Caki2 (cell line): Measurements from ENCODE around the gene LRP8. TPM values are rescaled to one million over a fixed set of nuclear protein-coding genes. Genes with fewer than 3 reads are reported as not detected.

Experiments used
- DNase-seq: peaks from one replicate; pipeline ENCODE4 v3.0.0-alpha.2; 2015; ENCODE audit warnings: low read depth
- in situ Hi-C: cut with HindIII; loops from 2 replicates; pipeline ENCODE4 v1.10.0; 2016; ENCODE audit warnings: low sequenced_read_pairs, low pct_unique_long_range_greater_than_20kb, mixed read lengths
- total RNA-seq: library from RNA; depleted of rRNA; stranded (reverse); fragments of >200 nt; shearing (Covaris generic); gene quantifications from 2 replicates; pipeline ENCODE4 v1.2.3, GENCODE V29; 2014; ENCODE audit warnings: low replicate concordance

The LRP8 gene
- total RNA-seq, 1 experiment from 2014 or later: 23.9 TPM

- DNase-seq: no peak
- in situ Hi-C loops: no loop called here
Measured at GRCh38 chr1:53362851-53363642, 35.2 kb upstream of the LRP8 start.

GRCh38 chr1:53362270-53362669 lies 34.4 kb upstream of the LRP8 start:
- in situ Hi-C loops: no loop called here
- DNase-seq: no peak

DNA sequence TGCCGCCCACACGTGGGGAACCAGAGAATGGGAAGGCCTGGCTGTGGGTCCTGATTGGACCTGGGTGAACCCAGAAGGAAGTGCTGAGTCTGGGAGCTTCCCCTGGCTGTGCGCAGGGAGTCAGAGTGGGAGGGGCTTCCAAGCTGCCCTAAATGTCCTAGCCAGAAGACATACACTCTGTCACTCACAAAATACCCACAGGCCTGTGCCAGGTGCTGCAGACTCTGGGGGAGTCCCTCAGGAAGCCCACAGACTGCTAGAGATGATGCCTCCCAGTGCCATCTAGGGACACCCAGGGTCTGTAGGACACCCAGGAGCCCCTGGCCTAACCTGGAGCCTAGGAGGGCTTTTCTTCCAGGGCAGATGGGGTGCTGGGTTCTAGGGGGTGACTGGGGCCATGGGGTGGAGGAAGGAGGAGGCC lies 33.7 kb upstream of the LRP8 start:
- DNase-seq: no peak
- in situ Hi-C loops: no loop called here

GRCh38 chr1:53359934-53360276 lies 32.0 kb upstream of the LRP8 start:
- no peak for DNase-seq
- in situ Hi-C loops: no loop called here

DNA sequence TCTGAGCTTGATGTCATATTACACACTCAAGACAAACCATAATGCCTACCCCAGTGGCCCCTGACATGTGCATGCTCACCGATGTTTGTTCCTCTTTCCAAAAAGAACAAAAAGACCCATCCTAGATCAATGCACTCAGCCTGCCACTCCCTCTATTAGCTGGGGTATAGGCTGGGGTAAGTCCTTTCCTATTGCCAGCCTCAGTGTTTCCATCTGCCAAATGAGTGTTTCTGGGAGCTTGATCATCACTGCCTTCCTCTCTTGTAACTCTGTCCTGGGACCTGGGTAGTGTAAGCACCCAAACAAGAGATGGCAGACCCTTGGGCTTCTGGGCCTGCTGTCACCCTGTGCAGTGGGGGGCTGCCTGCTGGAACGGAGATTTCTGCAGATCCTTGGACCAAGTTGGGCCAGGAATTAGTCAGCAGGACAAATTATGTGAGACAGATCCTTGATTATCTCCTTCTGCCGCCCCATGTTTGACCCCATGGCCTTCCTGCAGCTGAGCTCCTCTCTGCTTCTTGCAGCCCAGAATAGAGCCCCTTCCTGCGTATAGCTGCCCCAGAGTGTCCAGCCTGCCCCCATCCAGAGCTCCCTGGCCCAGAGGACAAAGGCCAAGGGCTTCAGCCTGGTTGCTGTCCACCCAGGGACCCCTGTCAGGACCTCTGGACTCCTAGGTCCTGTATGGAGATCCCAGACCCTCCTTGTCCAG lies 31.5 kb upstream of the LRP8 start:
- in situ Hi-C loops: no loop called here
- no peak for DNase-seq

DNA sequence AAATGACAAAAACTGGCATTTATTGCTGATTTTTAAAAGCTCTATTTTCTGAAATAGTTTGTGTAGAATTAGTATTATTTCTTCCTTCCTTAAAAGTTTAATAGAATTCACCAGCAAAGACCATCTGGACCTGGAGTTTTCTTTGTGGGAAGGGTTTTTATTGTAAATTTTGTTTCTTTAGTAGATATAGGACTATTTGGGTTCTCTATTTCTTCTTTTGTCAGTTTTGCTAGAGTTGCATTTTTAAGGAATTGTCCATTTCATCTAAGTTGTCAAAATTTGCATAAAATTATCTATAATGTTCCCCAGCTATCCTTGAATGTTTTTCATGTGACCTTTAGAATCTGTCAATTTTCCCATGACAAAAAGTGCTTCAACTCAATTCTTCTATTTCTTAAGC lies 28.8 kb upstream of the LRP8 start:
- DNase-seq: no peak
- in situ Hi-C loops: no loop called here

GRCh38 chr1:53354119-53354518 lies 26.2 kb upstream of the LRP8 start:
- in situ Hi-C loops: no loop called here
- no peak for DNase-seq

- in situ Hi-C loops: no loop called here
- no peak for DNase-seq
Measured at GRCh38 chr1:53352561-53352960, 24.7 kb upstream of the LRP8 start.

- in situ Hi-C loops: no loop called here
Measured at GRCh38 chr1:53350853-53351767, 23.2 kb upstream of the LRP8 start.

DNA sequence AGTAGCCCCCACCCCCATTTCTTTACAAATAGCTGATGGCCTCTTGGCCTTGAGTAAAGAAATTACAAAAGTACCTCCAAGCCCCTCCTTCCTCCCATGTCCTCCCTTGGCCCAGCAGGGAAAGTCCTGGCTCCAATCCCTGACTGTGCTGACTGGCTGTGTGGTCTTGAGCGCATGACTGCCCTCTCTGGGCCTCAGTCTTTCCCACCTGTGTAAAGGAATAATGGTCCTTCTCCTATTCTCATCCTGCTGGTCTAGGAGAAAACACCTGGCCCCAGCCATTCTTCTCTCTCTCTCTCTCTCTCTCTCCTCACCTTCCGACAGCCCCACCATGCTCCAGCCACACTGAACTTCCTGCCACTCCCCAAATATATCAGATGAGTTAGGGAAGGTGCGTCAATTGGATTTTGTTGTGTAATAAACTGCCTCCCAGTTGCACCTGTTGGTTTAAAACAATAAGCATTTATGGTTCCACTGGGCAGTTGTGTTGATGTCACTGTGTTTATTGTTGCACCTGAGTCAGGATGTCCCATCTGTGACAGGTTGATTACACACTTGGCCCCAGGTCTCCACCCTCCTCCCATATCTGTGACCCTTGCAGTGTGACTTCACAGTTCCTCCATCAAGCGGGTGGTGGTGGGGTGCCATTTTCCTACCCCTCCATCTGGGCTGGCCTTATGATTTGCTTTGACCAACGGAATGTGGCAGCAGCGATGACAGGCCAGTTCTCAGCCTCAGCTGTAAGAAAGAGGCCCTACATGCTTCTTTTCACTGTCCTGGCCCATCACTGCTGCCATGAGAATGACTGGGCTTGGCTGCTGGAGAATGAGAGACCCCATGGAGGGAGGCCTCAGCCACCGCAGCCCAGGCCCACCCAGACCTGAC lies 22.3 kb upstream of the LRP8 start:
- in situ Hi-C loops: no loop called here
- no peak for DNase-seq

More at GRCh38 chr1:53350853-53351767, 23.2 kb upstream of the LRP8 start:
- DNase-seq: no peak

GRCh38 chr1:53349369-53349835 lies 21.5 kb upstream of the LRP8 start:
- in situ Hi-C loops: no loop called here
- no peak for DNase-seq

GRCh38 chr1:53348486-53349368 lies 20.9 kb upstream of the LRP8 start:
- in situ Hi-C loops: no loop called here
- no peak for DNase-seq

- no peak for DNase-seq
- in situ Hi-C loops: no loop called here
Measured at GRCh38 chr1:53346814-53347176, 18.9 kb upstream of the LRP8 start.

GRCh38 chr1:53345996-53346813 lies 18.3 kb upstream of the LRP8 start:
- in situ Hi-C loops: no loop called here
- no peak for DNase-seq

GRCh38 chr1:53344921-53345838 lies 17.3 kb upstream of the LRP8 start:
- in situ Hi-C loops: no loop called here
- no peak for DNase-seq
